MCF 10A (cell line): ENCODE measurements around the gene RPS26. TPM values are rescaled to one million over a fixed set of nuclear protein-coding genes. Genes with fewer than 3 reads are reported as not detected.
"Not testable (repeated sequence)": the region's sequence is repeated elsewhere in the genome, so short reads cannot be mapped to it uniquely, and the experiment has no call there.

ENCODE experiments used
- BruUV-seq: library from RNA; stranded (reverse); fragments of 400-500 nt; replicated peaks from 2 replicates; lab custom pipeline; 2021; lab: Mats Ljungman, UMichigan
- CTCF ChIA-PET: fragments of 300-600 bp; sonication (Branson Sonifier 250); formaldehyde crosslinking; extraction: SDS; loops from one replicate; lab custom pipeline; 2021; ENCODE audit warnings: antibody characterized with exemption, inconsistent platforms; lab: Yijun Ruan, JAX
- POLR2A ChIA-PET: fragments of 300-600, 350-650 bp; sonication (Branson Sonifier 250); formaldehyde crosslinking; extraction: SDS; loops from one replicate; lab custom pipeline; 2020; ENCODE audit warnings: antibody characterized with exemption, inconsistent platforms; lab: Yijun Ruan, JAX
- DNase-seq: peaks from one replicate; pipeline ENCODE4 v3.0.0-alpha.2; 2018; ENCODE audit not compliant: unreplicated experiment
- H3K27ac Mint-ChIP-seq: one replicate; pipeline ENCODE4 v1.8.0; 2022; ENCODE audit warnings: mild to moderate bottlenecking, low read depth, mixed read lengths; ENCODE audit not compliant: unreplicated experiment
- H3K27me3 Mint-ChIP-seq: one replicate; pipeline ENCODE4 v1.8.0; 2022; ENCODE audit warnings: mixed read lengths; ENCODE audit not compliant: insufficient read depth, unreplicated experiment
- H3K36me3 Mint-ChIP-seq: one replicate; pipeline ENCODE4 v1.8.0; 2022; ENCODE audit warnings: mild to moderate bottlenecking, moderate library complexity, mixed read lengths; ENCODE audit not compliant: insufficient read depth, unreplicated experiment
- H3K4me1 Mint-ChIP-seq: one replicate; pipeline ENCODE4 v1.8.0; 2022; ENCODE audit warnings: mixed read lengths; ENCODE audit not compliant: insufficient read depth, unreplicated experiment
- H3K4me3 Mint-ChIP-seq: one replicate; pipeline ENCODE4 v1.8.0; 2022; ENCODE audit warnings: mild to moderate bottlenecking, moderate library complexity, mixed read lengths; ENCODE audit not compliant: unreplicated experiment
- H3K9me3 Mint-ChIP-seq: one replicate; pipeline ENCODE4 v1.8.0; 2022; ENCODE audit warnings: mixed read lengths; ENCODE audit not compliant: unreplicated experiment
- CTCF ChIP-seq: fragments of 200-600 bp; IDR thresholded peaks from one replicate; pipeline ENCODE4 v1.8.0; 2022; ENCODE audit warnings: antibody characterized with exemption, mild to moderate bottlenecking; ENCODE audit not compliant: unreplicated experiment
- intact Hi-C: fragments of 100-400 bp; cut with micrococcal nuclease; formaldehyde crosslinking; loops from 2 replicates; pipeline ENCODE4 v1.14.1; 2022
- total RNA-seq: library from RNA; stranded (reverse); gene quantifications from 2 replicates; pipeline ENCODE4 v1.2.3, GENCODE V29; 2022

Gene RPS26
- total RNA-seq, 1 experiment from 2014 or later, result 67.3 TPM

- Mint-ChIP-seq H3K4me3 (no peak overlapping the region), H3K36me3 (no peaks in the 10 kb centered on the region), H3K4me1 (peaks cover 10% of the 10 kb centered on the region), H3K27me3 (no peaks in the 10 kb centered on the region), H3K9me3 (no peaks in the 10 kb centered on the region), H3K27ac (no peak overlapping the region)
- TF ChIP-seq CTCF, result no peak
- ChIA-PET CTCF (interaction anchor here (1.1 to 2.5 kb wide), 2 partner anchors 15 to 163 kb away, joined by 3 to 12 read pairs; no protein-coding TSS in a partner anchor), POLR2A (interaction anchor here (1.2 kb wide), 2 partner anchors 11 to 15 kb away, joined by 3 to 4 read pairs; no protein-coding TSS in a partner anchor)
- BruUV-seq, result no TSS peak
- DNase-seq, result no peak
- intact Hi-C loops, result no loop called here
These were observed 20.3 kb downstream of the RPS26 start for GRCh38 chr12:56061982-56062381.

DNA sequence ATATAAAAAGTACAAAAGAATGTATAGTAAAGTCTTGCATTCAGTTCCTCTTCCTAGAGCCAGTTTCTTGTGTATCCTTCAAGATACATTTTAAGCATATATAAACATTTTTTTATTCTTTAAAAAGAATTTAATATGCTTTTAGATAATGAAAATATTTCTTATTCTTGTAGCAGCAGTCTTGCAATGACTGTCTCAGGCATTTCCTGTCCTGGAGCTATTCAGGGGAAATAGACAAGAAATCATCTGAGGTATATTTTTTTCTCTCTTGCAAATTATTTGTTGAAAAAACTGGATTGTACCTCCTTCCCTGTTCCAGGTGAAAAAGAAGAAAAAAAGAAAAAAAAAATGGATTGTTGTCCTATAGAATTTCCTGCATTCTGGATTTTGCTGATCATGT, 21.3 kb downstream of the RPS26 start:
- TF ChIP-seq CTCF, result no peak
- Mint-ChIP-seq H3K4me1 (peaks cover 10% of the 10 kb centered on the region), H3K27ac (no peak overlapping the region), H3K4me3 (no peak overlapping the region), H3K9me3 (no peaks in the 10 kb centered on the region), H3K27me3 (no peaks in the 10 kb centered on the region), H3K36me3 (no peaks in the 10 kb centered on the region)
- intact Hi-C loops, result no loop called here
- BruUV-seq, result no TSS peak
- ChIA-PET POLR2A (no interaction called here), CTCF (interaction anchor here (1.1 to 2.5 kb wide), 2 partner anchors 16 to 164 kb away, joined by 3 to 12 read pairs; no protein-coding TSS in a partner anchor)
- DNase-seq, result no peak

GRCh38 chr12:56071648-56072047, 29.9 kb downstream of the RPS26 start:
- intact Hi-C loops, result no loop called here
- no peak overlapping the region for H3K27ac Mint-ChIP-seq
- no peak overlapping the region for H3K4me3 Mint-ChIP-seq
- H3K9me3 Mint-ChIP-seq, result no peaks in the 10 kb centered on the region
- BruUV-seq, result no TSS peak
- no peaks in the 10 kb centered on the region for H3K27me3 Mint-ChIP-seq
- ChIA-PET CTCF (interaction anchor here (0.7 kb wide), 1 partner anchor 100 kb away, joined by 3 read pairs; no protein-coding TSS in a partner anchor), POLR2A (interaction anchor here (1.0 kb wide), 1 partner anchor 33 kb away, joined by 5 read pairs; the partner anchor contains the start of gene PA2G4)
- TF ChIP-seq CTCF, result no peak
- DNase-seq, result no peak
- H3K36me3 Mint-ChIP-seq, result no peaks in the 10 kb centered on the region
- H3K4me1 Mint-ChIP-seq, result peaks cover 6% of the 10 kb centered on the region

GRCh38 chr12:56074396-56074795, 32.7 kb downstream of the RPS26 start:
- POLR2A ChIA-PET, result interaction anchor here (0.5 kb wide), 1 partner anchor 1897 kb away, joined by 3 read pairs; no protein-coding TSS in a partner anchor

GRCh38 chr12:56077966-56078365, 36.2 kb downstream of the RPS26 start:
- H3K4me3 Mint-ChIP-seq, H3K36me3 Mint-ChIP-seq, H3K9me3 Mint-ChIP-seq, H3K27ac Mint-ChIP-seq, DNase-seq, H3K4me1 Mint-ChIP-seq, H3K27me3 Mint-ChIP-seq, BruUV-seq: not testable (repeated sequence)
- ChIA-PET POLR2A (interaction anchor here (0.6 to 2.0 kb wide), 4 partner anchors 26 to 357 kb away, joined by 3 to 12 read pairs (median 3); partner anchors contain the start of genes DNAJC14, ESYT1 and PA2G4), CTCF (interaction anchor here (0.6 to 2.5 kb wide), 5 partner anchors 26 to 66 kb away, joined by 4 to 11 read pairs (median 7); partner anchors contain the start of gene PA2G4)
- intact Hi-C loops, result loop anchor here (2.0 kb wide), 2 partner anchors 31 to 81 kb away; partner anchors contain the start of gene SUOX

More at GRCh38 chr12:56074396-56074795, 32.7 kb downstream of the RPS26 start:
- intact Hi-C loops, result no loop called here
- Mint-ChIP-seq H3K4me3 (no peak overlapping the region), H3K27me3 (no peaks in the 10 kb centered on the region), H3K9me3 (no peaks in the 10 kb centered on the region), H3K4me1 (peaks cover 6% of the 10 kb centered on the region), H3K27ac (no peak overlapping the region), H3K36me3 (no peaks in the 10 kb centered on the region)
- no peak for TF ChIP-seq CTCF
- no peak for DNase-seq
- no TSS peak for BruUV-seq
- CTCF ChIA-PET, result interaction anchor here (0.6 kb wide), 1 partner anchor 18 kb away, joined by 3 read pairs; no protein-coding TSS in a partner anchor
